NB4 (cell line): Measurements from ENCODE around the gene RIOK1.
"Not testable (repeated sequence)": the region's sequence is repeated elsewhere in the genome, so short reads cannot be mapped to it uniquely, and the experiment has no call there.

Experiments
- TF ChIP-seq, protein P1 (sequence below): IDR thresholded peaks from one replicate; pipeline ENCODE4 v1.5.1; 2012; ENCODE audit warnings: low read depth, low read length
- TF ChIP-seq, protein P2 (sequence below): IDR thresholded peaks from 2 replicates; pipeline ENCODE4 v1.6.1; 2011; ENCODE audit warnings: low read depth, low read length

DNA sequence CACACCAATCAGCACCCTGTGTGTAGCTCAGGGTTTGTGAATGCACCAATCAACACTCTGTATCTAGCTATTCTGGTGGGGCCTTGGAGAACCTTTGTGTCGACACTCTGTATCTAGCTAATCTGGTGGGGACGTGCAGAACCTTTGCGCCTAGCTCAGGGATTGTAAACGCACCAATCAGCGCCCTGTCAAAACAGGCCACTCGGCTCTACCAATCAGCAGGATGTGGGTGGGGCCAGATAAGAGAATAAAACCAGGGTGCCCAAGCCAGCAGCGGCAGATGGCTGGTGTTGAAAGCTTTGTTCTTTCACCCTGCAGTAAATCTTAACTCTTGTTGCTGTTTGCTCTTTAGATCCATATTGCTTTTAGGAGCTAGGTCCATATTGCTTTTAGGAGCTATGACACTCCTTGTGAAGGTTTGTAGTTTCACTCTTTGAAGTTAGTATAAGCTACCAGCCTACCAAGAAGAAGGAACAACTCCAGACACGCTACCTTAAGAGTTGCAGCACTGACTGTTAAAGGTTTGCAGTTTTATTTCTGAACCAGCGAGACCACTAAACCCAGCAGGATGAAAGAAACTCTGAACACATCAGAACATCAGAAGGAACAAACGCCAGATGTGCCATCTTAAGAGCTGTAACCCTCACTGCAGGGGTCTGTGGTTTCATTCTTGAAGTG lies 44.7 kb upstream of the RIOK1 start:
- TF ChIP-seq, protein P1, sequence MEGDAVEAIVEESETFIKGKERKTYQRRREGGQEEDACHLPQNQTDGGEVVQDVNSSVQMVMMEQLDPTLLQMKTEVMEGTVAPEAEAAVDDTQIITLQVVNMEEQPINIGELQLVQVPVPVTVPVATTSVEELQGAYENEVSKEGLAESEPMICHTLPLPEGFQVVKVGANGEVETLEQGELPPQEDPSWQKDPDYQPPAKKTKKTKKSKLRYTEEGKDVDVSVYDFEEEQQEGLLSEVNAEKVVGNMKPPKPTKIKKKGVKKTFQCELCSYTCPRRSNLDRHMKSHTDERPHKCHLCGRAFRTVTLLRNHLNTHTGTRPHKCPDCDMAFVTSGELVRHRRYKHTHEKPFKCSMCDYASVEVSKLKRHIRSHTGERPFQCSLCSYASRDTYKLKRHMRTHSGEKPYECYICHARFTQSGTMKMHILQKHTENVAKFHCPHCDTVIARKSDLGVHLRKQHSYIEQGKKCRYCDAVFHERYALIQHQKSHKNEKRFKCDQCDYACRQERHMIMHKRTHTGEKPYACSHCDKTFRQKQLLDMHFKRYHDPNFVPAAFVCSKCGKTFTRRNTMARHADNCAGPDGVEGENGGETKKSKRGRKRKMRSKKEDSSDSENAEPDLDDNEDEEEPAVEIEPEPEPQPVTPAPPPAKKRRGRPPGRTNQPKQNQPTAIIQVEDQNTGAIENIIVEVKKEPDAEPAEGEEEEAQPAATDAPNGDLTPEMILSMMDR: not testable (repeated sequence)
- TF ChIP-seq, protein P2, sequence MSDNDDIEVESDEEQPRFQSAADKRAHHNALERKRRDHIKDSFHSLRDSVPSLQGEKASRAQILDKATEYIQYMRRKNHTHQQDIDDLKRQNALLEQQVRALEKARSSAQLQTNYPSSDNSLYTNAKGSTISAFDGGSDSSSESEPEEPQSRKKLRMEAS: not testable (repeated sequence)
